Fibroblast of skin of right biceps (primary cell): Measurements from ENCODE around the gene FLYWCH1.

ENCODE experiments used
- DNase-seq: peaks from one replicate; pipeline ENCODE4 v3.0.0-alpha.2; 2013

Gene FLYWCH1

GRCh38 chr16:2954656-2955381 is 43.1 kb downstream of the FLYWCH1 start:
- DNase-seq: no peak

- no peak for DNase-seq
Measured at GRCh38 chr16:2955438-2955778, 43.7 kb downstream of the FLYWCH1 start.

GRCh38 chr16:2955779-2956578 is 44.2 kb downstream of the FLYWCH1 start:
- no peak for DNase-seq

GRCh38 chr16:2956579-2956956 is 44.8 kb downstream of the FLYWCH1 start:
- no peak for DNase-seq

- DNase-seq: no peak
Measured at GRCh38 chr16:2959206-2959605, 47.5 kb downstream of the FLYWCH1 start.

GRCh38 chr16:2960183-2961010 is 48.7 kb downstream of the FLYWCH1 start:
- no peak for DNase-seq

GRCh38 chr16:2962334-2963073 is 50.8 kb downstream of the FLYWCH1 start:
- DNase-seq: no peak

GRCh38 chr16:2963074-2963722 is 51.5 kb downstream of the FLYWCH1 start:
- DNase-seq: no peak

- no peak for DNase-seq
Measured at GRCh38 chr16:2963723-2964474, 52.2 kb downstream of the FLYWCH1 start, which contains the start of gene KREMEN2. Gene KREMEN2, plus strand, starts transcription at chr16:2964275. Its CDS starts 246 bp downstream, at chr16:2964521.

GRCh38 chr16:2964475-2965336 is 53.0 kb downstream of the FLYWCH1 start:
- no peak for DNase-seq

GRCh38 chr16:2966043-2966807 is 54.5 kb downstream of the FLYWCH1 start:
- DNase-seq: no peak

- no peak for DNase-seq
Measured at GRCh38 chr16:2966808-2967191, 55.1 kb downstream of the FLYWCH1 start.

GRCh38 chr16:2967211-2967631 is 55.5 kb downstream of the FLYWCH1 start:
- no peak for DNase-seq

GRCh38 chr16:2967721-2968161 is 56.0 kb downstream of the FLYWCH1 start:
- DNase-seq: no peak

GRCh38 chr16:2968368-2968737 is 56.6 kb downstream of the FLYWCH1 start:
- no peak for DNase-seq

GRCh38 chr16:2968738-2969544 is 57.2 kb downstream of the FLYWCH1 start, which contains the start of gene PAQR4:
Gene PAQR4, plus strand, starts transcription at chr16:2969348. Its CDS starts 327 bp downstream, at chr16:2969675.
- DNase-seq: peak; percentile 84

- peak; percentile 69 for DNase-seq
Measured at GRCh38 chr16:2969545-2970521, 58.1 kb downstream of the FLYWCH1 start.
